Activated T-cell treated with anti-CD3 and anti-CD28 coated beads, Interleukin-2, amount 50 U/mL, for 24 hours (primary cell): ENCODE measurements around the gene GRSF1.

Experiments used
- DNase-seq: peaks from one replicate; pipeline ENCODE4 v3.0.0-alpha.2; 2020
- H3K27ac Mint-ChIP-seq: 2 replicates; pipeline ENCODE4 v1.8.0; 2020; ENCODE audit warnings: mild to moderate bottlenecking, mixed read lengths
- H3K27me3 Mint-ChIP-seq: 2 replicates; pipeline ENCODE4 v1.8.0; 2020; ENCODE audit warnings: mixed read lengths
- H3K36me3 Mint-ChIP-seq: 2 replicates; pipeline ENCODE4 v1.8.0; 2020; ENCODE audit warnings: low read depth, mixed read lengths
- H3K4me1 Mint-ChIP-seq: 2 replicates; pipeline ENCODE4 v1.8.0; 2020; ENCODE audit warnings: low read depth, mixed read lengths
- H3K4me3 Mint-ChIP-seq: 2 replicates; pipeline ENCODE4 v1.8.0; 2020; ENCODE audit warnings: mild to moderate bottlenecking, moderate library complexity, mixed read lengths
- H3K9me3 Mint-ChIP-seq: 2 replicates; pipeline ENCODE4 v1.8.0; 2020; ENCODE audit warnings: mixed read lengths

GRSF1 gene, protein sequence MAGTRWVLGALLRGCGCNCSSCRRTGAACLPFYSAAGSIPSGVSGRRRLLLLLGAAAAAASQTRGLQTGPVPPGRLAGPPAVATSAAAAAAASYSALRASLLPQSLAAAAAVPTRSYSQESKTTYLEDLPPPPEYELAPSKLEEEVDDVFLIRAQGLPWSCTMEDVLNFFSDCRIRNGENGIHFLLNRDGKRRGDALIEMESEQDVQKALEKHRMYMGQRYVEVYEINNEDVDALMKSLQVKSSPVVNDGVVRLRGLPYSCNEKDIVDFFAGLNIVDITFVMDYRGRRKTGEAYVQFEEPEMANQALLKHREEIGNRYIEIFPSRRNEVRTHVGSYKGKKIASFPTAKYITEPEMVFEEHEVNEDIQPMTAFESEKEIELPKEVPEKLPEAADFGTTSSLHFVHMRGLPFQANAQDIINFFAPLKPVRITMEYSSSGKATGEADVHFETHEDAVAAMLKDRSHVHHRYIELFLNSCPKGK

GRCh38 chr4:70839589-70840093 lies at the start of gene GRSF1:
TSS of gene GRSF1 (minus strand) at chr4:70839890. CDS start at chr4:70839827, 63 bp downstream.
- peak within 1 kb of the TSS; percentile 97 for H3K4me3 Mint-ChIP-seq
- H3K4me1 Mint-ChIP-seq = peaks cover 51% of the 10 kb centered on the region
- H3K27me3 Mint-ChIP-seq = no peaks in the 10 kb centered on the region
- H3K27ac Mint-ChIP-seq = peak within 1 kb of the TSS; percentile 98
- DNase-seq = peak; percentile 94
- H3K36me3 Mint-ChIP-seq = peaks cover 37% of the 10 kb centered on the region
- H3K9me3 Mint-ChIP-seq = no peaks in the 10 kb centered on the region

DNA sequence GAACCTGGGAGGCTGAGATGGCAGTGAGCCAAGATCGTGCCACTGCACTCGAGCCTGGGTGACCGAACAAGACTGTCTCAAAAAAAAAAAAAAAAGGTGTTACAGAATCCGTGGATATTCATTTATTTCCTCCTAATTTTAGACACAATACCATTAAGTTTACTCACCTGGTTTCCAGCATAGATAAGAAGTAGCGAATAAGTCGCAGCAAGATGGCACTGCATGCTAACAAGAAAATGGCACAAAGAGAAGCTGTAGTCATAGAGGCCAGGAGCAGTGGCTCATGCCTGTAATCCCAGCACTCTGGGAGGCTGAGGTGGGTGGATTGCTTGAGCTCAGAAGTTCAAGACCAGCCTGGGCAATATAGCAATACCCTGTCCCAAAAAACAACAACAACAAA lies 45.5 kb upstream of the GRSF1 start:
- Mint-ChIP-seq H3K36me3 (no peaks in the 10 kb centered on the region), H3K4me1 (no peaks in the 10 kb centered on the region), H3K9me3 (no peaks in the 10 kb centered on the region), H3K27ac (no peak overlapping the region), H3K4me3 (no peak overlapping the region), H3K27me3 (no peaks in the 10 kb centered on the region)
- no peak for DNase-seq

DNA sequence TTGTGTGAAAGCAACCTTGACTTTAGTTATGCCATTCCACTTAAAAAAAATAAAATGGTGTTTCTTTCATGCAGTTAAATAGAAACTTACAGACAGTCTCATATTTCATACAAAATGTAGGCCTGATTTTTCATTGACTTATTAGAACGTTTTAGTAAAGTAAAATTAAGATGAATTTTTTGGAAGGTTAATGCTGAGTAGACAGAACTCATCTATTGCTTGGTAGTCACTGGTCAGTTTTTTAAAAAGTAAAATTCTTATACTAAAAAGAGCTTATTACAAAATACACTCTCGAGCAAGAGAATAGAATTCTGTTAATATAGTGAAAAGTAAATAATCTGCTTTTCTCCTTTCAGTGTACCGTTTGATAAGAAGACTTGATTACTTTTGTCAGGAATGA lies 41.0 kb upstream of the GRSF1 start:
- DNase-seq = no peak
- Mint-ChIP-seq H3K27ac (no peak overlapping the region), H3K4me3 (no peak overlapping the region), H3K36me3 (no peaks in the 10 kb centered on the region), H3K9me3 (no peaks in the 10 kb centered on the region), H3K27me3 (no peaks in the 10 kb centered on the region), H3K4me1 (no peaks in the 10 kb centered on the region)

DNA sequence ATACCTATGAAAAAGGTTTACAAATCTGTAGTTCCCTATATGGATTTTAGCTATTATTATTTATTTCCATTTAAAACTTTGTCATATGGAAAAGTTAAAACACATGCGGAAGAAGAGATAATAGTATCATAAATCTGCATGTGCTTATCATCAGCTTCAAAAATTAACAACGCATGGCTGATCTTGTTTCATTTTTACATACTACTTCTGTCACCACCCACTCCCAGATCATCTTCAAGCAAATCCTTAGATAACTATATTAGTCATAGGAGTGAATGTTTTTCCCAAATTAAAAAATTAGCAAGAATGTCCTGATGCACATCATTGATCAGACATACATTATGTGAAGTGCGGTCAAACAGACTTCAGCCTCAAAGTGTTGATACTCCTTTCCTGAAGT lies 37.9 kb upstream of the GRSF1 start:
- no peaks in the 10 kb centered on the region for H3K9me3 Mint-ChIP-seq
- H3K27ac Mint-ChIP-seq = no peak overlapping the region
- no peak overlapping the region for H3K4me3 Mint-ChIP-seq
- H3K4me1 Mint-ChIP-seq = no peaks in the 10 kb centered on the region
- no peaks in the 10 kb centered on the region for H3K27me3 Mint-ChIP-seq
- no peak for DNase-seq
- no peaks in the 10 kb centered on the region for H3K36me3 Mint-ChIP-seq

DNA sequence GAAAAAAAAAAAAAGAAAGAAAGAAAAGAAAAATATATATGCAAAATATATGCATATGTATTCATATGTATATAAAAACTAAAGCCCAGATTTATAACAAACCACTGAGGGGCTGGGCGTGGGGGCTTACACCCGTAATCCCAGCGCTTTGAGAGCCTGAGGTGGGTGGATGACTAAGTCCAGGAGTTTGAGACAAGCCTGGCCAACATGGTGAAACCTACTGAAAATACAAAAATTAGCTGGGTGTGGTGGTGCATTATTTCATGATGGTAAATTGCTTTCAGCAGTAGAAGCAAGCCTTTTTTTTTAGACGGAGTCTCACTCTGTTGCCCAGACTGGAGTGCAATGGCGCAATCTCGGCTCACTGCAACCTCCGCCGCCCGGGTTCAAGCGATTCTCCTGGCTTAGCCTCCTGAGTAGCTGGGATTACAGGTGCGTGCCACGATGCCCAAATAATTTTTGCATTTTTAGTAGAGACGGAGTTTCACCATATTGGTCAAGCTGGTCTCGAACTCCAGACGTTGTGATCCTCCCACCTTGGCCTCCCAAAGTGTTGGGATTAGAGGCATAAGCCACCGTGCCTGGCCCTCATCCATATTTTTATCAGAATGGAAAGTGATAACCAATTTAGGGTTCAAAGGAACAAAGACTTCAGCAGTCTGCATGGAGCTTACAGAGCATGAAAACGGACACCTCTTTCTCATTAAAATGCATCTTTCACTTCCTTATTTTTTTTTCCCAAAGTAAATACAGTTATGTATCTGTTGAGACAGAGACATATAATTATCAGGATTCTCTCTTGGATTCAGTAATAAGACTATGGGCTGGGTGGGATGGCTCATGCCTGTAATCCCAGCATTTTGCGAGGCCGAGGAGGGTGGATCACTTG lies 34.8 kb upstream of the GRSF1 start:
- no peak overlapping the region for H3K4me3 Mint-ChIP-seq
- DNase-seq = no peak

DNA sequence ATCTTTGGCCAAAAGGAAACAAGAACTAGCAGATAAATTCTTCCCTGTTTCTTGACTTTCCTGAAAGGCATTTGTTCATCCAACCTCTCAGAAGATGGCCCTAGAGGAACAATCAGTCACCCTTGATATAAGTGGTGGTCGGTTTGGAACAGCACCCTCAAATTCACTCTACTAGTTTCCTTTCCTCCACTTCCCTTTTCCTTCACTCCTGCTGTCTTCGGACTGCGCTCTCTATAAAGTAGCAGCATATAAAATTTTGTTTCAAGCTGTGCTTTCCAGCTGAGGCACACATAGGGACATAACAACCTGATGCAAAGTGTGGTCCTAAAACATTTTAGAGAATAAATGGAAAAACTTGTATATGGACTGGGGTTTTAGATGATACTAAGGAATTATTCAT lies 33.5 kb upstream of the GRSF1 start:
- DNase-seq = no peak
- Mint-ChIP-seq H3K9me3 (no peaks in the 10 kb centered on the region), H3K27me3 (no peaks in the 10 kb centered on the region), H3K36me3 (no peaks in the 10 kb centered on the region), H3K27ac (no peak overlapping the region), H3K4me3 (no peak overlapping the region), H3K4me1 (no peaks in the 10 kb centered on the region)

More for the DNA sequence above, 34.8 kb upstream of the GRSF1 start:
- no peaks in the 10 kb centered on the region for H3K9me3 Mint-ChIP-seq
- no peaks in the 10 kb centered on the region for H3K36me3 Mint-ChIP-seq
- H3K27ac Mint-ChIP-seq = no peak overlapping the region
- H3K4me1 Mint-ChIP-seq = no peaks in the 10 kb centered on the region
- no peaks in the 10 kb centered on the region for H3K27me3 Mint-ChIP-seq

DNA sequence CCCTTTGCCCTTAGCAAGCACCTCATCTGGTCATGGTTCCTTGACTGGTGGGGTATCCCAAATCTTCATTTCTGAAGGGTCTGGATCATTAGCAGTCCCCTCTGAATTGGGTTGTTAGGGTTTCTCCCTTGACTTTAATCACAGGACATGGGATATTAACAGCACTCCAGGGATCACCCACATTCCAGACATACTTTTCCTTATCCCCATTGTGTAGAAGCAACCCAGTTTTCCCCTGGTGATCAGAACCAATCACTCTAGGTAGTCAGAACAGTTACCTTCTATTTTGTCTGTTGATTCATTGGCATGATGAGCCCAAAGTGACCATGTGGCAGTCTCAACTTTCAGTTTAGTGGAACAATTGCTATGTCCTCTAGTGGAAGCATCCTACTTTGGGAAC lies 29.1 kb upstream of the GRSF1 start:
- Mint-ChIP-seq H3K27me3 (no peaks in the 10 kb centered on the region), H3K9me3 (no peaks in the 10 kb centered on the region), H3K36me3 (no peaks in the 10 kb centered on the region), H3K4me3 (no peak overlapping the region), H3K27ac (no peak overlapping the region), H3K4me1 (peaks cover under 1% of the 10 kb centered on the region)
- no peak for DNase-seq

DNA sequence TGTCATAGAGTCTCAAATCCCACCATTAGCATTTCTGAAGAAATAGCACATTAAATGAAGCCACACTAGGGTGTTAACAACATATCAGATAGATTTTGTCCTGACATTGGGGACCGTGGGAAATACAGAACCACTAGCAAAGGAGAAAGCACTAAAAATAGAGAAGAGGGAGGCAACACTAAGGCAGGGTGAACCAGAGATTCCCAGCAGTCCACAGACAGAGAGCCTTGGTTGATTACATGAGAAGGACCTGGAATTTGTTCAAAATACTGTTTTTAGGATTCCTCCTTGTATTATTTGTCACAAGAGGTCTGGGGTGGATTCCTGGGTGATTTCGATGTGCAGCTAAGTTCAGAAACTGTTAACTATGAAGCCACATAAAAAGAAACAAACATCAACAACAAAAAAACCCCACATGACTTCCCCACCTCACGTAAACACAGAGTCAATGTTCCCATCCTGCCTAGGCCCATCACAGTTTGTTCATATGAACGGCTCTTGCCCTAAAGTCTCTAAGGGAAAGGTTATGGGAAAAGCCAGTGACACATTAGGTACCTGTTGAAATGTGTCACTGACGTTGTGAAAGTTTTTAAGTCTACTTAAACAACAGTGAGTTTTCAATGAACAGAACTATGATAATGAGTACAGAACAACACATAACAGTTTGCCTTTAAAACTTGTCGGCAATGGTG lies 23.6 kb upstream of the GRSF1 start:
- peaks cover 11% of the 10 kb centered on the region for H3K4me1 Mint-ChIP-seq
- H3K36me3 Mint-ChIP-seq = no peaks in the 10 kb centered on the region
- no peaks in the 10 kb centered on the region for H3K9me3 Mint-ChIP-seq
- no peak overlapping the region for H3K4me3 Mint-ChIP-seq
- H3K27me3 Mint-ChIP-seq = no peaks in the 10 kb centered on the region
- H3K27ac Mint-ChIP-seq = peak overlapping the region; percentile 76
- no peak for DNase-seq

GRCh38 chr4:70859066-70859465 lies 19.4 kb upstream of the GRSF1 start:
- Mint-ChIP-seq H3K4me1 (peaks cover 11% of the 10 kb centered on the region), H3K27ac (no peak overlapping the region), H3K4me3 (no peak overlapping the region), H3K27me3 (no peaks in the 10 kb centered on the region), H3K9me3 (no peaks in the 10 kb centered on the region), H3K36me3 (no peaks in the 10 kb centered on the region)
- DNase-seq = no peak

DNA sequence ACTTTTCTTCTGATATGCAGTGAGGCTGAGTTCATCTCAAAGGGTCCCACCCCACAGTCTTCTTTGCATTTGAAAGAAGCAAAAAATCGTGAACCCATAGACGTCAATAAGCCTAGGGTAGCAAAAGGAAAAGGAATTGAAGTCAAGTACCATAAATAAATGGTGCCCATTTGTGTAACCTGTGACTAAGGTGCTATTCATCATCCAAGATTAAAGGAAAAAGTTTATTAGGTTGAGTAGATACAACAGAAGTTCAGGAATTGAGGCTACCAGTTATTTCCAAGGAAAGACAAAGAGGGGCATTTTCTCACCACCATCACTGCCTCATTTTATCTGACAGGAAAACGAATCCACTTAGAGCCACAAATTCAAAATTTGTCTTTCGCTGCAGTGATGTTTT lies 18.8 kb upstream of the GRSF1 start:
- Mint-ChIP-seq H3K4me1 (peaks cover 7% of the 10 kb centered on the region), H3K36me3 (no peaks in the 10 kb centered on the region), H3K27ac (no peak overlapping the region), H3K4me3 (no peak overlapping the region), H3K9me3 (no peaks in the 10 kb centered on the region), H3K27me3 (no peaks in the 10 kb centered on the region)
- DNase-seq = no peak

DNA sequence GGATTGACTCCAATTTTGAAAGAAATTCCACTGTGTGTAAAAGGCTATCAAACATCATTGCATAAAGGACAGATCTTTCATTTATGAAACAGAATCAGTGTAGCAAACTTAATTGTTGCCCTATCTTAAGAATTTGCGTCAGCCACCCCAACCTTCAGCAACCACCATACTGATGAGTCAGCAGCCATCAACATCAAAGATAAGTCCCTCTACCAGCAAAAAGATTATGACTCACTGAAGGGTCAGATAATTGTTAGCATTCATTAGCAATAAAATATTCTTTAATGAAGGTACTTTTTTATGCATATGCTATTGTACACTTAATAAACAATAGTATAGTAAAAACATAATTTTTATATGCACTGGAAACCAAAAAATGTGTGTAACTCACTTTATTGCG lies 15.8 kb upstream of the GRSF1 start:
- H3K4me1 Mint-ChIP-seq = no peaks in the 10 kb centered on the region
- no peak overlapping the region for H3K4me3 Mint-ChIP-seq
- no peaks in the 10 kb centered on the region for H3K9me3 Mint-ChIP-seq
- no peak for DNase-seq
- no peaks in the 10 kb centered on the region for H3K36me3 Mint-ChIP-seq
- H3K27ac Mint-ChIP-seq = no peak overlapping the region
- no peaks in the 10 kb centered on the region for H3K27me3 Mint-ChIP-seq

GRCh38 chr4:70849291-70849690 lies 9.6 kb upstream of the GRSF1 start:
- no peak overlapping the region for H3K27ac Mint-ChIP-seq
- H3K4me3 Mint-ChIP-seq = no peak overlapping the region
- H3K36me3 Mint-ChIP-seq = peaks cover 3% of the 10 kb centered on the region
- peaks cover 3% of the 10 kb centered on the region for H3K4me1 Mint-ChIP-seq
- no peak for DNase-seq
- no peaks in the 10 kb centered on the region for H3K9me3 Mint-ChIP-seq
- no peaks in the 10 kb centered on the region for H3K27me3 Mint-ChIP-seq

DNA sequence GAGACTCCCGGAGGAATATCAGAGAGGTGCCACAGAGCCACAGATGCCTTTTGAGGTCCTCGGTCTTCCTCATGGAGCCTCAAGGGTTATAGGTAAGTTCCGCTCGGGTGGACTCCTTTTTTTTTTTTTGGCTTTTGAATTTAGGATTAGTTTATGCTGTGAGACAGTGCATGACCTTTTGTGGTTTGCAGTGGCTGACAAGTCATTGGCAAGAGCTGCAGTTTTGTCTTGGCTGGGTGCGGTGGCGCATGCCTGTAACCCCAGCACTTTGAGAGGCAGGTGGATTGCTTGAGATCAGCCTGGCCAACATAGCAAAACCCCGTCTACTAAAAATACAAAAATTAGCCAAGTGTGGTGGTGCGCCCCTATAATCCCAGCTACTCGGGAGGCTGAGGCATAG lies 4.5 kb upstream of the GRSF1 start:
- Mint-ChIP-seq H3K4me1 (peaks cover 30% of the 10 kb centered on the region), H3K4me3 (no peak overlapping the region), H3K27ac (peak overlapping the region; percentile 50), H3K27me3 (no peaks in the 10 kb centered on the region), H3K36me3 (peaks cover 2% of the 10 kb centered on the region), H3K9me3 (no peaks in the 10 kb centered on the region)
- DNase-seq = no peak

DNA sequence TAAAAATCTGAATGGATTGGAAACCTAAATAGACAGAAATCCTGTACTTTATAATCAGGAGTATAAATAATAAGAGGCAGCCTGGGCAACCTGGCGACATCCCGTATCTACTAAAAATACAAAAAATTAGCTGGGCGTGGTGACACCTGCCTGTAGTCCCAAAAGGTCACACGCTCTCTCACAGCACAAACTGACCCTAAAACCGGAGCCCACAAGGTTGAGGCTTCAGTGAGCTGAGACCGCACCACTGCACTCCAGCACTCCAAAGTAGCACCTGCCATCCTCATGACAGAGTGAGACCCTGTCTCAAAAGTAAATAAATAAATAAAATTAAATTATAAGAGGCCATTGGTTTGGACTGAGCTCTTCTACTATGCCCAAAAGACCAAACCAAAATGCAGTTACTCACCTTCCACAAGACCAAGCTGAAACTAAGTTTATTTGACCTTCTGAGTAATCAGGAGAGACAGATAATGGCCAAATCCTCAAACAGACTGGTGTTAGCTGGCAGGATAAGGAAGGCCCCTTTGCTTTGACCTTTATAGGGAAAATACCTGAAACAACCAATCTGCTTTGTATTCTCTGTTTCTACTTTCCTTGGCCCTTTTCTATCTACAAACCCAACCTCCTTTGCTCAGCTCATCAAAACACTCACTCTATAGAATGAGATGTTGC lies 3.2 kb upstream of the GRSF1 start:
- DNase-seq = no peak
- peaks cover 33% of the 10 kb centered on the region for H3K4me1 Mint-ChIP-seq

More for the DNA sequence above, 3.2 kb upstream of the GRSF1 start:
- Mint-ChIP-seq H3K36me3 (peaks cover 11% of the 10 kb centered on the region), H3K27me3 (no peaks in the 10 kb centered on the region), H3K9me3 (no peaks in the 10 kb centered on the region), H3K4me3 (no peak overlapping the region), H3K27ac (peak overlapping the region; percentile 74)
